ENCODE data around the gene GUCY2C. TPM values are rescaled to one million over a fixed set of nuclear protein-coding genes. Genes with fewer than 3 reads are reported as not detected.
"Not testable (repeated sequence)": the region's sequence is repeated elsewhere in the genome, so short reads cannot be mapped to it uniquely, and the experiment has no call there.

Gene GUCY2C
- polyA plus RNA-seq, 3 donors: 0.34 to 0.60 (median 0.58) TPM

- no peak for DNase-seq
These were observed 7.3 kb downstream of the GUCY2C start for GRCh38 chr12:14689144-14689543.

DNA sequence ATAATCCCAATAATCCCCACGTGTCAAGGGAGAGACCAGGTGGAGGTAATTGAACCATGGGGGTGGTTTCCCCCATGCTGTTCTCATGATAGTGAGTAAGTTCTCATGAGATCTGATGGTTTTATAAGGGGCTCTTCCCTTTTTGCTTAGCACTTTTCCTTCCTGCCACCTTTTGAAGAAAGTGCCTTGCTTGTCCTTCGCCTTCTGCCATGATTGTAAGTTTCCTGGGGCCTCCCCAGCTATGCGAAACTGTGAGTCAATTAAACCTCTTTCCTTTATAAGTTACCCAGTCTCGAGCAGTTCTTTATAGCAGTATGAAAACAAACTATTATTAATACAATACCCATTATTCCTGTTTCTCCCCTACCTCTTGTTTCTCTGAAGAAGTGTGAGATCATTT is 14.2 kb downstream of the GUCY2C start:
- not testable (repeated sequence) for DNase-seq

DNA sequence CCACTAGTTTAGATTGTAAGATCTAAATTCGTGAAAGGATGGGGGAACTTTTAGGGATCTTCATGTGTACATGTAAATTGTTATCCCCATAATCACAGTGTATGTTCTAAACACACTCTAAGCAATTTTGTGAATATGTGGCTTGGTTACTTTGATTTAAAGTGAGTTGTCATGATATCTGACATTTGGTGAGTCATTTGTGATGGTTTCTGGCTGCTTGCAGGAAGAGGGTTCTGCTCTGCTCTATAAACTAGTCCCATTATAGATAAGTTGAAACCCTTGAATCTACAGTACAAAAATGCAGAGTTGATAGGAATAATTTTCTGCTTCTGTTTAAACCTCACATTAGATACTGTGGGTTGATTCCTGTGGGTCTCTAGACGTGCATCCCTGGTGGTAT is 14.8 kb downstream of the GUCY2C start:
- DNase-seq: no peak

DNA sequence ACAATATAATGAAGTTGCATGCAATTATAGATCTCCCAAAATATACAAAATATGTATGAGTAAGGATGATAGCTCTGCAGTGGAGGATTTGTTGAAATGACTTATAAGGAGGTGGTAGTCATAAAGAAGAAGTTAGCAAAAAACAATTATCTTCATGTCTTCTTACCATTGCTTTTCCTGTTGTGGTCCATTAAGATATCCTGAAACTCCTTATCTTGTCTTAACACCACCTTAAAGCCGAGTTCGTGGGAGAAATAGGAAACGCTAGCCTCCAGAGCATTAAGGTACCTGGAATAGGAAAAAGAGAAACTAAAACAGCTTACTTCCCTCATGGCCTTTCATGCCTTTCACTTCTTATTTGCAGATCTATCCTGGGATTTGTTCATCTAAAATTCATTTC is 15.2 kb downstream of the GUCY2C start:
- no peak for DNase-seq

DNA sequence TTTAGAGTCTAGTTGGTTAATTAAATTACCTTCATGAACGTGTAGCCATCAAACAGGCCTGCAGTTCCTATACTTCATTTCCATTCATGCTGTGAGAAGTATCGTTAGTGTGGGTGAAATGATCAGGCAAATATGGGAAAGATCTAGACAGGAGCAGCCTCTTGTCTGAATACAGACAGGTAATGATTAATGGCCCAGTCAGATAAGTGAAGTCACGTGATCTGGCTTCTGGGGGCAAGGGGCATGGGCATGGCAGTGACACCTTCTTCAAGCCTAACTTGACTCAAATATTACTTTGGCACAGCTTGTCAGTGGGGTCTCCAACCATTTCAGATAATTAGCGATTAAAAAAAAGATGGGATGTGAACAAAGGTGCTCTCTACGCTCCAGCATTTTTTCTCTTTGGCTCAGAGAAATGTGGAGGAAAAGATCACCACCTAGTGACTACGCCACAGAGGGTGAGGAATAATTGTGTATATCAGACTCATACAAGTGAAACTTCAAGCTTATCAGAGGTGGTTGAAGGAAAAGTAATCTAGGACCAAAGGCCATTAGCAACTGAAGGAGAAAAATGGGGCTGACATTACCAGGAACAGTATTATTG is 17.8 kb downstream of the GUCY2C start:
- no peak for DNase-seq

GRCh38 chr12:14668591-14668990 is 27.8 kb downstream of the GUCY2C start:
- DNase-seq: no peak

- peak; percentile 21 for DNase-seq
These were observed 30.7 kb downstream of the GUCY2C start for GRCh38 chr12:14665354-14666348.

- DNase-seq: peak; percentile 33
These were observed 31.9 kb downstream of the GUCY2C start for GRCh38 chr12:14664434-14665023.

DNA sequence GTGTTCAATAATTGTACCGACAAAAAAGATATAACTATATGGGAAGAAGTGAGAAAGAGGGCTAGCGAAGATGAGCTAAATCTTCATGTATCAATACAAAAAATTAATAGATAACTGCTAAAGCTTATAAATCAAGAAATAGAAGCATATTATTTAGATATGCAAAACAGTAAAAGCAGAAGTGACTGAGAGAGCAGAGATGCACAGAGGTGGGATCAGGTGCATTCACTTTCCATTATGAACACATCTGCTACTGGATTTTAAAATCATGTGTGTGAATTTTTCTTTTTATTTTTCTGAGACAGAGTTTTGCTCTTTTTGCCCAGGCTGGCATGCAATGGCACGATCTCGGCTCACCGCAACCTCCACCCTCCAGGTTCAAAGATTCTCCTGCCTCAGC is 33.4 kb downstream of the GUCY2C start:
- DNase-seq: no peak

- no peak for DNase-seq
These were observed 39.6 kb downstream of the GUCY2C start for GRCh38 chr12:14656846-14657245.

DNA sequence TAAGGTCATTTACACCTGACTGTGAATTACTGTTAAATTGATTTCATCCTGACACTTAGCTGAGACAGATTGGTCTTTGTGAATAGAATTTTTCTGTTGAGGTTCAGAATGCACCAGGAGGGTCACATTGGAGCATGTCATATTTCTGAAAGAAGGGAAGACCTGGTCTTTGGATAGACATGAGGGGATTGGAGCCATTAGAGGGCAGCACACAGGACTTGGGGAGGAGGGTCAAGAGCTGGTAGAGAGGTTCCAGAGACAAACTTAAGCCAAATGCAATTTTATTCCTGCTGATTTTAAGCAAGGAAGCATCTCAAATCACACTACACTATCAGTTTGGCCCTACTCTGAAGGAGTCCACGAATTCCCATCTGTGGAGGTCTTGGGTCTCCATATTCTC is 41.1 kb downstream of the GUCY2C start:
- no peak for DNase-seq

DNA sequence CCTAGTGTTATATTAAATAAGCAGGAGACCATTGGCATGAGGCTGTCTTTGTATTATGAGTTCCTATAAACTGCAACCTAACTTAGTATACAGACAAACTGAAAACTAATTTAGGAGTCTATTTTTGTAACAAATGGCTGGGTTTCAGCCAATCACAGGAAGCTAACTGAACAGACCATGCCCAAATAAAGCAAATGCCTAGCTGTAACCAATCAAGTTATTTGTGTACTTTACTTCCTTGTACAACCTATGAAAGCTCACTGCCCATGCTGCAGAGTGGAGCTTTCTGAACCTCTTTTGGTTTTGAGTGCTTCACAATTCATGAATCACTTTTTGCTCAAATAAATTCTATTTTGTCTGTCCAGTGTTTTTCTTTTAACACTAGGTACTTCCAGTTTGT is 41.6 kb downstream of the GUCY2C start:
- no peak for DNase-seq

DNA sequence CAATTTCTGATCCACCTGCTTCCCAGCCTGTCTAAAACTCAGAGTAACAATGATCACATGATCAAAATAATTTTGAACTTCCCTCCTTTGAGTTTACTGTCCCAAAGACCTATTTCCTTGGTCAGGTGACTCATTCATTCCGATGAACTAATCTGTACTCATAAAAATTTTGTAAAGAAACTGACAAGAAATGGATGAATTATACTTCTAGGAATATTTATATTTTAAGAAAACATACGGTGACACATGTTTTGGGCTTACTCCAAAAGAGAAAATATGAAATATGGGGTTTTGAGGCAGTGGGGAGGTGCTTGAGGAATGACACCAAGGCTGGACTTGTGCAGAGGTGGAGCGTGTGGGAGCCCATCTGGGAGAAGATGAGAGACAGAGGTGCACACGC is 42.0 kb downstream of the GUCY2C start:
- DNase-seq: no peak

GRCh38 chr12:14652483-14652882 is 43.9 kb downstream of the GUCY2C start:
- no peak for DNase-seq

DNA sequence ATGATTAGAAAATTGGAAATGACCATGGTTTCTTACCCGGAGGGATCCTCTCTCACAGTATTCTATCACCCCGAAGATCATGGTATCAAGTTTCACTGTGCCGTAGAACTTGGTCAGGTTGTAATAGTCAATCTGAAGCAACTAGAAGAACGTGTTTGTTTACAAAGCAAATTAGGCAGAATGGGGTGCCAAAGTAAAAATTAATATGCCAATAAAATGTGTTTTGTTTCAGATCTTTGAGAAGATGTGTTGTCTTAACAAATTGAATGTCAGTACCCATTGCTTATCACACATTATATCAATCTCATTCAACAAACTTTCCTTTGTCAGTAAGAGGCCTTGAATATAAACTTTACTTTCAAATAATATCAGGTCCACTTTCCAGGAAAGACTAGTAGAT is 45.0 kb downstream of the GUCY2C start:
- DNase-seq: no peak

DNA sequence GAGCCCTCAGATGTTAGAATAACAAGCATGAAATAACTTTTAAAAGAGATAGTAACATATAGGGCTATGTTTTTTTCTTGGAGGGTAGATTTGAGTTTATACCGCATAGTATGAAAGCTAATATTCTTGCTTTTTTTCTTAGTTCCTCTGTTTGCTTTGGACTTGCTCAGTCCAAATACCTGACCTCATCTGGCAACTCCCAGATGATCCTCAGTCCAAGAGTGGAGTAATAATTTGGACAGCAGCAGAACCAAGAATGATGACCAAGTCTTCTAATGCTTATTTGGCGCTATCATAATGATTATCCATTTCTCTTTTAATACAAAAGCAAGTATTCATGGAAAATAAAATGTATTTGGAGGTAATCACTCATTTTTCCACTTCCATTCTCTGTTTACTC is 45.6 kb downstream of the GUCY2C start:
- DNase-seq: no peak

DNA sequence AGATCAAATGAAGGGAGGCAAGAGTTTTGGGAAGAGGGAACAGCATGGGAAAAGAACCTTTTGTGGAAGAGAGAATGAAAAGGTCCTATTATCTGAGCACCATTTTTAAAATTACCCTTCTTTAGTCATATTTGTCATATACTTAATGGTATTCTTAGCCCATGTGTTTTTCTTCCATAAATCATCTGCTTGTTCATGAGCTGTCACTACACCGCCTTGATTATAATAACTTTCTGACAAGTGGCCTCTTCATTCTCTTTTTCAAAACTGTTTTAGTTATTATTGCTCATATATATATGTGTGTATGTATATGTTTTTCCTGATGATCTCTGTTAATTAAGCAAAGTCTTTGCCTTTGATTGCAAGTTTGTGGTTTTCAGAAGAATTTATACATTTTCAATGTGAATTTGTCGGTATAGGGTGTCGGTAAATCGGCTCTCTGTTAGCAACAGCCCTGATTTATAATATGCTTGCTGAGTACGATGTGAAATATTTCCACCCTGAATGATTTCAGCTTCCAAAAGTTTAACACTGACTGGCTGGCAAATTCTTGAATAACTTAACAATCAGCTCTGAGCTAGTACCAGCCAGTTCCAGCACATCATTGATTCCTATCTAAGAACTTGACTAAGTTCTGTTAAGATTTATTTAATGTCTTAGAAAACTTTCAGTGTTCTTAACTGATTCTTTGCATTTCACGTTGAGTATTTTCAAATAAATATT is 49.2 kb downstream of the GUCY2C start:
- no peak for DNase-seq

GRCh38 chr12:14643251-14643650 is 53.1 kb downstream of the GUCY2C start:
- no peak for DNase-seq

- DNase-seq: no peak
These were observed 58.3 kb downstream of the GUCY2C start for GRCh38 chr12:14638066-14638465.

GRCh38 chr12:14635776-14636175 is 60.6 kb downstream of the GUCY2C start:
- DNase-seq: no peak

DNA sequence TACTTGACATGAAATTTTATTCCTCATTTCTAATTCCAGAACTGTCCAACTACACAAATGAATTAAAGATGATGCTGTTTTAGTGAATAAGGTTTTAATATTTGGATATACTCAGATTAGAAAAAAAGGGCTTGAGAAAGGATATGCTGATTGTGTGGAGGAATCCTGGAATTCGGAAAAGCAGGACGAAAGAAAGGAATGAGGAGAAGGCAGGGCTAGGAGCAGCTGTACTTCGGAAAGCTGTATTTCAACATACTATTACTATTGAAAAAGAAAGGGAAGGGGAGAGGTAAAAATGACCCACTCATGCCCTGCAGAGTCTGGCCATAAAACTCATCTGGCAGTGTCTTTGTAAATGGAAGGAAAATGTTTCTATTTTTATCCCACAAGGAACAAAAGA is 65.6 kb downstream of the GUCY2C start:
- no peak for DNase-seq
